H9 (cell line): ENCODE data around the gene KAT2B. TPM values are rescaled to one million over a fixed set of nuclear protein-coding genes. Genes with fewer than 3 reads are reported as not detected.

Experiments used
- DNase-seq: peaks from one replicate; pipeline ENCODE4 v3.0.0-alpha.2; 2017
- H2AFZ ChIP-seq: one replicate; pipeline ENCODE4 v1.6.1; 2013; ENCODE audit warnings: mild to moderate bottlenecking, low read length, control low read depth, moderate library complexity
- H2AK5ac ChIP-seq: 2 replicates; pipeline ENCODE4 v1.6.1; 2013; ENCODE audit warnings: low read length, control low read depth, mixed read lengths; ENCODE audit not compliant: insufficient read length
- H2BK120ac ChIP-seq: one replicate; pipeline ENCODE4 v1.6.1; 2013; ENCODE audit warnings: low read depth, mild to moderate bottlenecking, low read length, control low read depth, inconsistent platforms; ENCODE audit not compliant: poor library complexity, severe bottlenecking
- H2BK12ac ChIP-seq: 2 replicates; pipeline ENCODE4 v1.6.1; 2013; ENCODE audit warnings: low read length, control low read depth, mixed read lengths, low read depth; ENCODE audit not compliant: insufficient read length
- H2BK15ac ChIP-seq: 2 replicates; pipeline ENCODE4 v1.6.1; 2013; ENCODE audit warnings: low read depth, low read length, control low read depth
- H2BK20ac ChIP-seq: one replicate; pipeline ENCODE4 v1.6.1; 2013; ENCODE audit warnings: low read depth, mild to moderate bottlenecking, low read length, control low read depth, inconsistent platforms; ENCODE audit not compliant: poor library complexity, severe bottlenecking
- H2BK5ac ChIP-seq: 2 replicates; pipeline ENCODE4 v1.6.1; 2013; ENCODE audit warnings: low read length, control low read depth, mixed read lengths; ENCODE audit not compliant: insufficient read length
- H3K14ac ChIP-seq: 2 replicates; pipeline ENCODE4 v1.6.1; 2013; ENCODE audit warnings: low read length, control low read depth; ENCODE audit not compliant: insufficient read depth
- H3K18ac ChIP-seq: 2 replicates; pipeline ENCODE4 v1.6.1; 2013; ENCODE audit warnings: low read depth, mild to moderate bottlenecking, mixed read lengths, low read length, control low read depth; ENCODE audit not compliant: insufficient read length
- H3K23ac ChIP-seq: 2 replicates; pipeline ENCODE4 v1.6.1; 2013; ENCODE audit warnings: low read length, control low read depth, mixed read lengths, low read depth; ENCODE audit not compliant: insufficient read length
- H3K23me2 ChIP-seq: 2 replicates; pipeline ENCODE4 v1.6.1; 2013; ENCODE audit warnings: low read depth, mild to moderate bottlenecking, mixed read lengths, low read length, control low read depth; ENCODE audit not compliant: insufficient read length, poor library complexity, severe bottlenecking
- H3K27ac ChIP-seq: 2 replicates; pipeline ENCODE4 v1.5.1; 2013; ENCODE audit warnings: low read length, control low read depth, mixed read lengths, low read depth; ENCODE audit not compliant: insufficient read length
- H3K27me3 ChIP-seq: 2 replicates; pipeline ENCODE4 v1.6.1; 2013; ENCODE audit warnings: low read length, control low read depth, inconsistent platforms; ENCODE audit not compliant: insufficient read depth
- H3K4ac ChIP-seq: 2 replicates; pipeline ENCODE4 v1.6.1; 2013; ENCODE audit warnings: low read depth, mild to moderate bottlenecking, control low read depth, inconsistent platforms, low read length, moderate library complexity
- H3K4me1 ChIP-seq: 2 replicates; pipeline ENCODE4 v1.6.1; 2013; ENCODE audit warnings: low read length, control low read depth, inconsistent platforms; ENCODE audit not compliant: insufficient read depth
- H3K4me2 ChIP-seq: 2 replicates; pipeline ENCODE4 v1.6.1; 2013; ENCODE audit warnings: low read length, control low read depth, mixed read lengths; ENCODE audit not compliant: insufficient read length, insufficient read depth
- H3K56ac ChIP-seq: 2 replicates; pipeline ENCODE4 v1.6.1; 2013; ENCODE audit warnings: low read depth, mild to moderate bottlenecking, mixed read lengths, low read length, control low read depth; ENCODE audit not compliant: insufficient read length
- H3K79me1 ChIP-seq: 2 replicates; pipeline ENCODE4 v1.6.1; 2013; ENCODE audit warnings: low read depth, mild to moderate bottlenecking, moderate library complexity, low read length, control low read depth, inconsistent platforms; ENCODE audit not compliant: insufficient read depth, poor library complexity, severe bottlenecking
- H3K79me2 ChIP-seq: 2 replicates; pipeline ENCODE4 v1.6.1; 2013; ENCODE audit warnings: low read length, control low read depth, inconsistent platforms; ENCODE audit not compliant: insufficient read depth
- H3K9ac ChIP-seq: 2 replicates; pipeline ENCODE4 v1.6.1; 2013; ENCODE audit warnings: low read length, control low read depth, mixed read lengths; ENCODE audit not compliant: insufficient read length; ENCODE audit errors: extremely low read depth
- H3K9me3 ChIP-seq: one replicate; pipeline ENCODE4 v1.6.1; 2013; ENCODE audit warnings: low read depth, low read length, inconsistent platforms; ENCODE audit not compliant: control insufficient read depth
- H3T11ph ChIP-seq: one replicate; pipeline ENCODE4 v1.6.1; 2013; ENCODE audit warnings: mild to moderate bottlenecking, low read length, control low read depth, inconsistent platforms
- H4K20me1 ChIP-seq: one replicate; pipeline ENCODE4 v1.6.1; 2013; ENCODE audit not compliant: control insufficient read depth, insufficient read length, insufficient read depth
- H4K5ac ChIP-seq: 2 replicates; pipeline ENCODE4 v1.6.1; 2013; ENCODE audit warnings: low read depth, mild to moderate bottlenecking, mixed read lengths, low read length, control low read depth; ENCODE audit not compliant: insufficient read length
- H4K8ac ChIP-seq: replicated peaks from 2 replicates; pipeline ENCODE4 v1.6.1; 2013; ENCODE audit warnings: low read length, control low read depth, mixed read lengths, low read depth; ENCODE audit not compliant: insufficient read length
- H4K91ac ChIP-seq: 2 replicates; pipeline ENCODE4 v1.6.1; 2013; ENCODE audit warnings: low read depth, mild to moderate bottlenecking, moderate library complexity, mixed read lengths, low read length, control low read depth; ENCODE audit not compliant: insufficient read length
- H3K27ac Mint-ChIP-seq, 3 experiments: 2 replicates in 2 of 3; 3 replicates in 1 of 3; pipeline ENCODE4 v1.8.0; 2020 to 2021; ENCODE audit warnings: mixed read lengths in 3 of 3, mild to moderate bottlenecking in 1 of 3, moderate library complexity in 1 of 3
- H3K27me3 Mint-ChIP-seq: 2 replicates; pipeline ENCODE4 v1.8.0; 2021; ENCODE audit warnings: low read depth, mild to moderate bottlenecking, moderate library complexity, mixed read lengths
- H3K36me3 Mint-ChIP-seq, 3 experiments: 2 replicates in 2 of 3; 3 replicates in 1 of 3; pipeline ENCODE4 v1.8.0; 2020 to 2021; ENCODE audit warnings: low read depth in 3 of 3, mixed read lengths in 3 of 3; ENCODE audit not compliant: insufficient read depth in 1 of 3
- H3K4me1 Mint-ChIP-seq, 2 experiments: 2 replicates each; pipeline ENCODE4 v1.8.0; 2020; ENCODE audit warnings: mixed read lengths in 2 of 2
- H3K4me3 Mint-ChIP-seq, 2 experiments: 2 replicates in 1 of 2; 3 replicates in 1 of 2; pipeline ENCODE4 v1.8.0; 2020 to 2021; ENCODE audit warnings: mild to moderate bottlenecking in 2 of 2, mixed read lengths in 2 of 2, moderate library complexity in 1 of 2
- H3K9me3 Mint-ChIP-seq, 2 experiments: 2 replicates in 1 of 2; 3 replicates in 1 of 2; pipeline ENCODE4 v1.8.0; 2020; ENCODE audit warnings: mild to moderate bottlenecking in 2 of 2, mixed read lengths in 2 of 2, moderate library complexity in 1 of 2
- WGBS: extraction: QIAGEN DNeasy Blood & Tissue Kit; methylation state at CpG from one replicate; pipeline ENCODE4 v1.1.7; 2013; ENCODE audit warnings: missing lambda C conversion rate, low lambda C conversion rate, mixed read lengths; ENCODE audit not compliant: insufficient read length; ENCODE audit errors: extremely low coverage; 5-methylcytosine and 5-hydroxymethylcytosine counted together
- total RNA-seq: library from RNA; stranded (reverse); gene quantifications from 2 replicates; pipeline ENCODE4 v1.2.1, GENCODE V29; 2021
- TF ChIP-seq, protein P1 (sequence below): fragments of 200-600 bp; sonication (generic); conservative IDR thresholded peaks from 3 replicates; pipeline ENCODE4 v1.8.0; 2021; ENCODE audit warnings: antibody characterized with exemption, mild to moderate bottlenecking

Gene KAT2B
- total RNA-seq, 1 experiment from 2014 or later = 6.3 TPM

DNA sequence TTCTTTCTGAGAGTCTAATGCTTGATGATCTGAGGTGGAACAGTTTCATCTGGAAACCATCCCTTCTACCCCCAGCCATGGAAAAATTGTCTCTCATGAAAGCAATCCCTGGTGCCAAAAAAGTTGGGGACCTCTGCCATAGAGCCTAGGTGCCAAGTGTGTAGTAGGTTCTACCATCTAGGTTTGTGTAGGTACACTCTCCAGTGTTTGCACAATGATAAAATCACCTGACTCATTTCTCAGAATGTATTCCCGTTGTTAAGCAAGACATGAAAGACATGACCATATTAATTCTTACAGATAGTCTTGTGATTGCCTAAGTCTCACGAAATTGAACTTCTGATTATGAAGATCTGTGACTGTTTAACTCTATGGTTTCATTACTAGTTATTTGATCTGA is 68.6 kb downstream of the KAT2B start:
- Histone ChIP-seq H3K27ac (no peak overlapping the region), H3K4ac (no peak overlapping the region), H2BK15ac (no peak overlapping the region), H2BK12ac (no peak overlapping the region), H3K14ac (no peak overlapping the region), H3K9ac (no peak overlapping the region), H3K4me1 (no peaks in the 10 kb centered on the region; the same call in 1 of the 2 replicates), H4K20me1 (no peaks in the 10 kb centered on the region), H2AK5ac (no peak overlapping the region), H4K91ac (no peak overlapping the region), H3K56ac (no peak overlapping the region), H4K8ac (no peak overlapping the region), H2BK20ac (no peak overlapping the region), H3T11ph (no peak overlapping the region), H3K9me3 (no peaks in the 10 kb centered on the region), H3K4me2 (no peak overlapping the region), H3K79me2 (no peaks in the 10 kb centered on the region), H3K18ac (no peak overlapping the region), H2BK120ac (no peak overlapping the region), H2AFZ (no peak overlapping the region), H3K27me3 (no peaks in the 10 kb centered on the region), H3K79me1 (no peaks in the 10 kb centered on the region), H2BK5ac (no peak overlapping the region), H4K5ac (no peak overlapping the region), H3K23me2 (no peaks in the 10 kb centered on the region), H3K23ac (no peak overlapping the region)
- no peak for DNase-seq
- H3K4me3 Mint-ChIP-seq = no peak overlapping the region
- H3K36me3 Mint-ChIP-seq = no peaks in the 10 kb centered on the region
- peaks cover 11 to 15% of the 10 kb centered on the region in 2 experiments for H3K4me1 Mint-ChIP-seq
- no peak overlapping the region for H3K27ac Mint-ChIP-seq
- TF ChIP-seq, protein P1, sequence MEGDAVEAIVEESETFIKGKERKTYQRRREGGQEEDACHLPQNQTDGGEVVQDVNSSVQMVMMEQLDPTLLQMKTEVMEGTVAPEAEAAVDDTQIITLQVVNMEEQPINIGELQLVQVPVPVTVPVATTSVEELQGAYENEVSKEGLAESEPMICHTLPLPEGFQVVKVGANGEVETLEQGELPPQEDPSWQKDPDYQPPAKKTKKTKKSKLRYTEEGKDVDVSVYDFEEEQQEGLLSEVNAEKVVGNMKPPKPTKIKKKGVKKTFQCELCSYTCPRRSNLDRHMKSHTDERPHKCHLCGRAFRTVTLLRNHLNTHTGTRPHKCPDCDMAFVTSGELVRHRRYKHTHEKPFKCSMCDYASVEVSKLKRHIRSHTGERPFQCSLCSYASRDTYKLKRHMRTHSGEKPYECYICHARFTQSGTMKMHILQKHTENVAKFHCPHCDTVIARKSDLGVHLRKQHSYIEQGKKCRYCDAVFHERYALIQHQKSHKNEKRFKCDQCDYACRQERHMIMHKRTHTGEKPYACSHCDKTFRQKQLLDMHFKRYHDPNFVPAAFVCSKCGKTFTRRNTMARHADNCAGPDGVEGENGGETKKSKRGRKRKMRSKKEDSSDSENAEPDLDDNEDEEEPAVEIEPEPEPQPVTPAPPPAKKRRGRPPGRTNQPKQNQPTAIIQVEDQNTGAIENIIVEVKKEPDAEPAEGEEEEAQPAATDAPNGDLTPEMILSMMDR = no peak
- H3K27me3 Mint-ChIP-seq = no peaks in the 10 kb centered on the region
- no peaks in the 10 kb centered on the region for H3K9me3 Mint-ChIP-seq
- no CpG with 5 or more reads among the region's 2 CpGs for WGBS
